ENCODE measurements around the gene SEMA6A. TPM values are rescaled to one million over a fixed set of nuclear protein-coding genes. Genes with fewer than 3 reads are reported as not detected.

SEMA6A gene
- total and polyA plus RNA-seq, 7 donors: 1.1 to 7.6 (median 3.1) TPM

GRCh38 chr5:116528519-116529234 is 45.9 kb downstream of the SEMA6A start:
- H3K4me1 ChIP-seq: peaks cover 29% of the 10 kb centered on the region
- ATAC-seq (no peak), DNase-seq (no peak)
- 30 to 52% (median 36%) methylated on average over 7 of the region's 7 CpGs for WGBS, 3 donors
- no peak for TF ChIP-seq CTCF (IDR thresholded peaks at IDR 0.05)
- no peaks in the 10 kb centered on the region for H3K27me3 ChIP-seq (ENCODE audit: insufficient read depth in 3 of 3, low read length in 2 of 3)
- no peak overlapping the region for H3K27ac ChIP-seq
- no peak overlapping the region for H3K4me3 ChIP-seq
- intact Hi-C loops (cut with DNase I): no loop called here
- no peaks in the 10 kb centered on the region for H3K36me3 ChIP-seq (ENCODE audit: insufficient read depth in 1 of 2, low read depth in 1 of 2)
- no peaks in the 10 kb centered on the region for H3K9me3 ChIP-seq

- intact Hi-C loops (cut with DNase I): no loop called here
- no peak for ATAC-seq
- H3K27ac ChIP-seq: no peak overlapping the region
- H3K4me3 ChIP-seq: no peak overlapping the region
- H3K36me3 ChIP-seq (ENCODE audit: insufficient read depth in 1 of 2, low read depth in 1 of 2): no peaks in the 10 kb centered on the region
- TF ChIP-seq CTCF (IDR thresholded peaks at IDR 0.05): no peak
- no peaks in the 10 kb centered on the region for H3K9me3 ChIP-seq
- 86 to 90% (median 88%) methylated on average over 6 of the region's 6 CpGs for WGBS, 3 donors
- peaks cover 18% of the 10 kb centered on the region for H3K4me1 ChIP-seq
- H3K27me3 ChIP-seq (ENCODE audit: insufficient read depth in 3 of 3, low read length in 2 of 3): no peaks in the 10 kb centered on the region
- DNase-seq: no peak
Measured at GRCh38 chr5:116527582-116527981, 47.0 kb downstream of the SEMA6A start.

- intact Hi-C loops (cut with DNase I): no loop called here
- no peak for TF ChIP-seq CTCF (IDR thresholded peaks at IDR 0.05)
- H3K36me3 ChIP-seq (ENCODE audit: insufficient read depth in 1 of 2, low read depth in 1 of 2): no peaks in the 10 kb centered on the region
Measured at GRCh38 chr5:116525674-116526073, 48.9 kb downstream of the SEMA6A start.

GRCh38 chr5:116524966-116525365 is 49.7 kb downstream of the SEMA6A start:
- Histone ChIP-seq H3K4me1 (peaks cover 8% of the 10 kb centered on the region), H3K4me3 (no peak overlapping the region), H3K9me3 (no peaks in the 10 kb centered on the region), H3K36me3 (ENCODE audit: insufficient read depth in 1 of 2, low read depth in 1 of 2) (no peaks in the 10 kb centered on the region), H3K27me3 (ENCODE audit: insufficient read depth in 3 of 3, low read length in 2 of 3) (no peaks in the 10 kb centered on the region), H3K27ac (no peak overlapping the region)
- DNase-seq (no peak), ATAC-seq (no peak)
- WGBS, 3 donors: 52 to 73% (median 64%) methylated on average over 2 of the region's 2 CpGs
- intact Hi-C loops (cut with DNase I): no loop called here
- no peak for TF ChIP-seq CTCF (IDR thresholded peaks at IDR 0.05)

More at GRCh38 chr5:116525674-116526073, 48.9 kb downstream of the SEMA6A start:
- H3K9me3 ChIP-seq: no peaks in the 10 kb centered on the region
- WGBS, 3 donors: 80 to 94% (median 87%) methylated on average over 3 of the region's 3 CpGs
- no peak overlapping the region for H3K4me3 ChIP-seq
- no peak overlapping the region for H3K27ac ChIP-seq
- ATAC-seq: no peak
- no peak for DNase-seq
- H3K27me3 ChIP-seq (ENCODE audit: insufficient read depth in 3 of 3, low read length in 2 of 3): no peaks in the 10 kb centered on the region
- H3K4me1 ChIP-seq: peaks cover 10% of the 10 kb centered on the region
